GM23338 (cell line): Measurements from ENCODE around the gene LRBA. TPM values are rescaled to one million over a fixed set of nuclear protein-coding genes. Genes with fewer than 3 reads are reported as not detected.

Experiments
- ATAC-seq: fragments of 200-7000 bp; cut with Tn5 transposase; 3 replicates; pipeline ENCODE4 v1.9.1; 2020
- DNase-seq: peaks from one replicate; pipeline ENCODE4 v3.0.0-alpha.2; 2015; ENCODE audit warnings: low spot score
- H2AFZ ChIP-seq: fragments of 200-600 bp; sonication (generic); 2 replicates; pipeline ENCODE4 v1.8.0; 2016; ENCODE audit warnings: antibody characterized with exemption, mild to moderate bottlenecking, moderate library complexity
- H3F3A ChIP-seq: fragments of 200-600 bp; sonication (generic); replicated peaks from 2 replicates; pipeline ENCODE4 v1.8.0; 2017; ENCODE audit warnings: antibody characterized with exemption, mixed run types, low read depth
- H3K27ac ChIP-seq: fragments of 200-600 bp; sonication (generic); 2 replicates; pipeline ENCODE4 v1.6.1; 2016; ENCODE audit warnings: low read depth
- H3K27me3 ChIP-seq: fragments of 200-600 bp; sonication (generic); 2 replicates; pipeline ENCODE4 v1.8.0; 2016; ENCODE audit warnings: mild to moderate bottlenecking, mixed run types, moderate library complexity; ENCODE audit not compliant: insufficient read depth
- H3K36me3 ChIP-seq: fragments of 200-600 bp; sonication (generic); 2 replicates; pipeline ENCODE4 v1.8.0; 2016; ENCODE audit warnings: mild to moderate bottlenecking; ENCODE audit not compliant: insufficient read depth
- H3K4me1 ChIP-seq: fragments of 200-600 bp; sonication (generic); 2 replicates; pipeline ENCODE4 v1.8.0; 2016; ENCODE audit warnings: mild to moderate bottlenecking, moderate library complexity; ENCODE audit not compliant: insufficient read depth
- H3K4me2 ChIP-seq: fragments of 200-600 bp; sonication (generic); 2 replicates; pipeline ENCODE4 v1.7.1; 2017; ENCODE audit warnings: mixed run types
- H3K4me3 ChIP-seq: fragments of 200-600 bp; sonication (generic); 2 replicates; pipeline ENCODE4 v1.6.1; 2016; ENCODE audit warnings: mixed run types
- H3K79me2 ChIP-seq: fragments of 200-600 bp; sonication (generic); replicated peaks from 2 replicates; pipeline ENCODE4 v1.8.0; 2017; ENCODE audit warnings: mild to moderate bottlenecking; ENCODE audit not compliant: insufficient read depth
- H3K9me2 ChIP-seq: fragments of 200-600 bp; sonication (generic); 2 replicates; pipeline ENCODE4 v1.8.0; 2017; ENCODE audit not compliant: insufficient read depth
- H4K20me1 ChIP-seq: fragments of 200-600 bp; sonication (generic); replicated peaks from 2 replicates; pipeline ENCODE4 v1.8.0; 2017; ENCODE audit warnings: mild to moderate bottlenecking; ENCODE audit not compliant: insufficient read depth
- H3K27ac Mint-ChIP-seq: 2 replicates; pipeline ENCODE4 v1.8.0; 2020; ENCODE audit warnings: inconsistent platforms, mild to moderate bottlenecking, moderate library complexity, mixed read lengths
- H3K27me3 Mint-ChIP-seq: 3 replicates; pipeline ENCODE4 v1.8.0; 2022; ENCODE audit warnings: low read depth, mild to moderate bottlenecking, moderate library complexity, mixed read lengths, inconsistent platforms; ENCODE audit not compliant: insufficient read depth, poor library complexity
- H3K36me3 Mint-ChIP-seq: 3 replicates; pipeline ENCODE4 v1.8.0; 2021; ENCODE audit warnings: low read depth, mild to moderate bottlenecking, inconsistent platforms, moderate library complexity, mixed read lengths
- H3K4me1 Mint-ChIP-seq: 3 replicates; pipeline ENCODE4 v1.8.0; 2020; ENCODE audit warnings: mild to moderate bottlenecking, inconsistent platforms, mixed read lengths
- H3K4me3 Mint-ChIP-seq: 3 replicates; pipeline ENCODE4 v1.8.0; 2021; ENCODE audit warnings: moderate library complexity, mild to moderate bottlenecking, inconsistent platforms, mixed read lengths
- H3K9me3 Mint-ChIP-seq: 3 replicates; pipeline ENCODE4 v1.8.0; 2020; ENCODE audit warnings: moderate library complexity, mild to moderate bottlenecking, inconsistent platforms, mixed read lengths
- EZH2 ChIP-seq: fragments of 200-600 bp; sonication (generic); IDR thresholded peaks from one replicate; pipeline ENCODE4 v1.8.0; 2017; ENCODE audit warnings: antibody characterized with exemption, mild to moderate bottlenecking, low read depth; ENCODE audit not compliant: unreplicated experiment
- JUNB ChIP-seq: IDR thresholded peaks from one replicate; pipeline ENCODE4 v1.6.1; 2016; ENCODE audit warnings: antibody characterized with exemption; ENCODE audit not compliant: unreplicated experiment
- POLR2AphosphoS5 ChIP-seq: IDR thresholded peaks from 2 replicates; pipeline ENCODE4 v1.6.1; 2016; ENCODE audit warnings: antibody characterized with exemption, low read depth
- STAT1 ChIP-seq: IDR thresholded peaks from one replicate; pipeline ENCODE4 v1.6.1; 2016; ENCODE audit warnings: antibody characterized with exemption; ENCODE audit not compliant: unreplicated experiment
- polyA plus RNA-seq: library from polyadenylated mRNA; unstranded; fragments of >200 nt; fragmentation: Nextera tagmentation; extraction: Ambion mirVana; gene quantifications from 2 replicates; pipeline ENCODE4 v1.2.1, GENCODE V29; 2016
- total RNA-seq: library from RNA; depleted of rRNA; stranded (reverse); fragments of >200 nt; shearing (Covaris generic); gene quantifications from 2 replicates; pipeline ENCODE4 v1.2.3, GENCODE V29; 2014
- TF ChIP-seq, protein P1 (sequence below): fragments of 250-450 bp; sonication (Bioruptor Pico); IDR thresholded peaks from 2 replicates; pipeline ENCODE4 v1.5.0; 2020; ENCODE audit warnings: mild to moderate bottlenecking, moderate library complexity
- TF ChIP-seq, protein P2 (sequence below), 2 experiments: fragments of 200-600 bp in 1 of 2; sonication (generic) in 1 of 2; conservative IDR thresholded peaks; 2 replicates each; pipeline versions ENCODE4 v1.5.1 to v1.6.1; 2016 to 2017; ENCODE audit warnings: antibody characterized with exemption in 2 of 2, low read depth in 2 of 2, mild to moderate bottlenecking in 2 of 2, moderate library complexity in 1 of 2
- TF ChIP-seq, protein P3 (sequence below): IDR thresholded peaks from 2 replicates; pipeline ENCODE4 v1.6.1; 2016; ENCODE audit warnings: antibody characterized with exemption
- TF ChIP-seq, protein P4 (sequence below): IDR thresholded peaks from one replicate; pipeline ENCODE4 v1.6.1; 2018; ENCODE audit warnings: antibody characterized with exemption; ENCODE audit not compliant: unreplicated experiment

Gene LRBA
- total and polyA plus RNA-seq, 2 experiments from 2014 or later, result 23.3 to 126 TPM

DNA sequence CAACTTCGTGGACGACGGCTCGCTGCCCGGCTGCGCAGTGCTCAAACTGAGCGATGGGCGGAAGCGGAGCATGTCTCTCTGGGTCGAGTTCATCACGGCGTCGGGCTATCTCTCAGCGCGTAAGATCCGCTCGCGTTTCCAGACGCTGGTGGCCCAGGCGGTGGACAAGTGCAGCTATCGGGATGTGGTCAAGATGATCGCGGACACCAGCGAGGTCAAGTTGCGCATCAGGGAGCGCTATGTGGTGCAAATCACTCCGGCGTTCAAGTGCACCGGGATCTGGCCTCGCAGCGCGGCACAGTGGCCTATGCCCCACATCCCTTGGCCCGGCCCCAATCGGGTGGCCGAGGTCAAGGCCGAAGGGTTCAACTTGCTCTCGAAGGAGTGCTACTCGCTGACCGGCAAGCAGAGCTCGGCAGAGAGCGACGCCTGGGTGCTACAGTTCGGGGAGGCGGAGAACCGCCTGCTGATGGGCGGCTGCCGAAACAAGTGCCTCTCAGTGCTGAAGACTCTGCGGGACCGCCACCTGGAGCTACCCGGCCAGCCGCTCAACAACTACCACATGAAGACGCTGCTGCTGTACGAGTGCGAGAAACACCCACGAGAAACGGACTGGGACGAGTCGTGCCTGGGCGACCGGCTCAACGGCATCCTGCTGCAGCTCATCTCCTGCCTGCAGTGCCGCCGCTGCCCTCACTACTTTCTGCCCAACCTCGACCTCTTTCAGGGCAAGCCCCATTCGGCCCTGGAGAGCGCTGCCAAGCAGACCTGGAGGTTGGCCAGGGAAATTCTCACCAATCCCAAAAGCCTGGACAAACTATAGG lies 431.6 kb downstream of the LRBA start:
- Mint-ChIP-seq H3K4me1 (peaks cover 51% of the 10 kb centered on the region), H3K36me3 (no peaks in the 10 kb centered on the region), H3K27me3 (peaks cover 66% of the 10 kb centered on the region), H3K4me3 (peak overlapping the region; percentile 87), H3K9me3 (no peaks in the 10 kb centered on the region), H3K27ac (no peak overlapping the region)
- Histone ChIP-seq H3K9me2 (no peaks in the 10 kb centered on the region), H2AFZ (no peak overlapping the region), H3K4me2 (peak overlapping the region; percentile 92), H3K27ac (no peak overlapping the region), H3F3A (no peaks in the 10 kb centered on the region), H4K20me1 (peaks cover 24% of the 10 kb centered on the region), H3K4me1 (peaks cover 45% of the 10 kb centered on the region), H3K4me3 (peak overlapping the region; percentile 65), H3K27me3 (peaks cover 84% of the 10 kb centered on the region), H3K36me3 (no peaks in the 10 kb centered on the region), H3K79me2 (no peaks in the 10 kb centered on the region)
- peak; percentile 77 for DNase-seq
- TF ChIP-seq, protein P1, sequence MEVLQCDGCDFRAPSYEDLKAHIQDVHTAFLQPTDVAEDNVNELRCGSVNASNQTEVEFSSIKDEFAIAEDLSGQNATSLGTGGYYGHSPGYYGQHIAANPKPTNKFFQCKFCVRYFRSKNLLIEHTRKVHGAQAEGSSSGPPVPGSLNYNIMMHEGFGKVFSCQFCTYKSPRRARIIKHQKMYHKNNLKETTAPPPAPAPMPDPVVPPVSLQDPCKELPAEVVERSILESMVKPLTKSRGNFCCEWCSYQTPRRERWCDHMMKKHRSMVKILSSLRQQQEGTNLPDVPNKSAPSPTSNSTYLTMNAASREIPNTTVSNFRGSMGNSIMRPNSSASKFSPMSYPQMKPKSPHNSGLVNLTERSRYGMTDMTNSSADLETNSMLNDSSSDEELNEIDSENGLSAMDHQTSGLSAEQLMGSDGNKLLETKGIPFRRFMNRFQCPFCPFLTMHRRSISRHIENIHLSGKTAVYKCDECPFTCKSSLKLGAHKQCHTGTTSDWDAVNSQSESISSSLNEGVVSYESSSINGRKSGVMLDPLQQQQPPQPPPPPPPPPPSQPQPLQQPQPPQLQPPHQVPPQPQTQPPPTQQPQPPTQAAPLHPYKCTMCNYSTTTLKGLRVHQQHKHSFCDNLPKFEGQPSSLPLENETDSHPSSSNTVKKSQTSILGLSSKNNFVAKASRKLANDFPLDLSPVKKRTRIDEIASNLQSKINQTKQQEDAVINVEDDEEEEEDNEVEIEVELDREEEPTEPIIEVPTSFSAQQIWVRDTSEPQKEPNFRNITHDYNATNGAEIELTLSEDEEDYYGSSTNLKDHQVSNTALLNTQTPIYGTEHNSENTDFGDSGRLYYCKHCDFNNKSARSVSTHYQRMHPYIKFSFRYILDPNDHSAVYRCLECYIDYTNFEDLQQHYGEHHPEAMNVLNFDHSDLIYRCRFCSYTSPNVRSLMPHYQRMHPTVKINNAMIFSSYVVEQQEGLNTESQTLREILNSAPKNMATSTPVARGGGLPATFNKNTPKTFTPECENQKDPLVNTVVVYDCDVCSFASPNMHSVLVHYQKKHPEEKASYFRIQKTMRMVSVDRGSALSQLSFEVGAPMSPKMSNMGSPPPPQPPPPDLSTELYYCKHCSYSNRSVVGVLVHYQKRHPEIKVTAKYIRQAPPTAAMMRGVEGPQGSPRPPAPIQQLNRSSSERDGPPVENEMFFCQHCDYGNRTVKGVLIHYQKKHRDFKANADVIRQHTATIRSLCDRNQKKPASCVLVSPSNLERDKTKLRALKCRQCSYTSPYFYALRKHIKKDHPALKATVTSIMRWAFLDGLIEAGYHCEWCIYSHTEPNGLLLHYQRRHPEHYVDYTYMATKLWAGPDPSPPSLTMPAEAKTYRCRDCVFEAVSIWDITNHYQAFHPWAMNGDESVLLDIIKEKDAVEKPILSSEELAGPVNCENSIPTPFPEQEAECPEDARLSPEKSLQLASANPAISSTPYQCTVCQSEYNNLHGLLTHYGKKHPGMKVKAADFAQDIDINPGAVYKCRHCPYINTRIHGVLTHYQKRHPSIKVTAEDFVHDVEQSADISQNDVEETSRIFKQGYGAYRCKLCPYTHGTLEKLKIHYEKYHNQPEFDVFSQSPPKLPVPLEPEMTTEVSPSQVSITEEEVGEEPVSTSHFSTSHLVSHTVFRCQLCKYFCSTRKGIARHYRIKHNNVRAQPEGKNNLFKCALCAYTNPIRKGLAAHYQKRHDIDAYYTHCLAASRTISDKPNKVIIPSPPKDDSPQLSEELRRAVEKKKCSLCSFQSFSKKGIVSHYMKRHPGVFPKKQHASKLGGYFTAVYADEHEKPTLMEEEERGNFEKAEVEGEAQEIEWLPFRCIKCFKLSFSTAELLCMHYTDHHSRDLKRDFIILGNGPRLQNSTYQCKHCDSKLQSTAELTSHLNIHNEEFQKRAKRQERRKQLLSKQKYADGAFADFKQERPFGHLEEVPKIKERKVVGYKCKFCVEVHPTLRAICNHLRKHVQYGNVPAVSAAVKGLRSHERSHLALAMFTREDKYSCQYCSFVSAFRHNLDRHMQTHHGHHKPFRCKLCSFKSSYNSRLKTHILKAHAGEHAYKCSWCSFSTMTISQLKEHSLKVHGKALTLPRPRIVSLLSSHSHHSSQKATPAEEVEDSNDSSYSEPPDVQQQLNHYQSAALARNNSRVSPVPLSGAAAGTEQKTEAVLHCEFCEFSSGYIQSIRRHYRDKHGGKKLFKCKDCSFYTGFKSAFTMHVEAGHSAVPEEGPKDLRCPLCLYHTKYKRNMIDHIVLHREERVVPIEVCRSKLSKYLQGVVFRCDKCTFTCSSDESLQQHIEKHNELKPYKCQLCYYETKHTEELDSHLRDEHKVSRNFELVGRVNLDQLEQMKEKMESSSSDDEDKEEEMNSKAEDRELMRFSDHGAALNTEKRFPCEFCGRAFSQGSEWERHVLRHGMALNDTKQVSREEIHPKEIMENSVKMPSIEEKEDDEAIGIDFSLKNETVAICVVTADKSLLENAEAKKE (CRISPR knock-in tag), result no peak
- TF ChIP-seq, protein P2, sequence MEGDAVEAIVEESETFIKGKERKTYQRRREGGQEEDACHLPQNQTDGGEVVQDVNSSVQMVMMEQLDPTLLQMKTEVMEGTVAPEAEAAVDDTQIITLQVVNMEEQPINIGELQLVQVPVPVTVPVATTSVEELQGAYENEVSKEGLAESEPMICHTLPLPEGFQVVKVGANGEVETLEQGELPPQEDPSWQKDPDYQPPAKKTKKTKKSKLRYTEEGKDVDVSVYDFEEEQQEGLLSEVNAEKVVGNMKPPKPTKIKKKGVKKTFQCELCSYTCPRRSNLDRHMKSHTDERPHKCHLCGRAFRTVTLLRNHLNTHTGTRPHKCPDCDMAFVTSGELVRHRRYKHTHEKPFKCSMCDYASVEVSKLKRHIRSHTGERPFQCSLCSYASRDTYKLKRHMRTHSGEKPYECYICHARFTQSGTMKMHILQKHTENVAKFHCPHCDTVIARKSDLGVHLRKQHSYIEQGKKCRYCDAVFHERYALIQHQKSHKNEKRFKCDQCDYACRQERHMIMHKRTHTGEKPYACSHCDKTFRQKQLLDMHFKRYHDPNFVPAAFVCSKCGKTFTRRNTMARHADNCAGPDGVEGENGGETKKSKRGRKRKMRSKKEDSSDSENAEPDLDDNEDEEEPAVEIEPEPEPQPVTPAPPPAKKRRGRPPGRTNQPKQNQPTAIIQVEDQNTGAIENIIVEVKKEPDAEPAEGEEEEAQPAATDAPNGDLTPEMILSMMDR (conservative IDR thresholded peaks at IDR 0.05; ENCODE audit: low read depth in 2 of 2), result 0 out of 4 replicates have a peak, but pooled peaks of 1 of the 2 experiments have one; percentile 1
- TF ChIP-seq STAT1 (no peak), EZH2 (peak; percentile 47), JUNB (no peak), POLR2AphosphoS5 (no peak)
- TF ChIP-seq, protein P3, sequence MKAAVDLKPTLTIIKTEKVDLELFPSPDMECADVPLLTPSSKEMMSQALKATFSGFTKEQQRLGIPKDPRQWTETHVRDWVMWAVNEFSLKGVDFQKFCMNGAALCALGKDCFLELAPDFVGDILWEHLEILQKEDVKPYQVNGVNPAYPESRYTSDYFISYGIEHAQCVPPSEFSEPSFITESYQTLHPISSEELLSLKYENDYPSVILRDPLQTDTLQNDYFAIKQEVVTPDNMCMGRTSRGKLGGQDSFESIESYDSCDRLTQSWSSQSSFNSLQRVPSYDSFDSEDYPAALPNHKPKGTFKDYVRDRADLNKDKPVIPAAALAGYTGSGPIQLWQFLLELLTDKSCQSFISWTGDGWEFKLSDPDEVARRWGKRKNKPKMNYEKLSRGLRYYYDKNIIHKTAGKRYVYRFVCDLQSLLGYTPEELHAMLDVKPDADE, result no peak
- TF ChIP-seq, protein P4, sequence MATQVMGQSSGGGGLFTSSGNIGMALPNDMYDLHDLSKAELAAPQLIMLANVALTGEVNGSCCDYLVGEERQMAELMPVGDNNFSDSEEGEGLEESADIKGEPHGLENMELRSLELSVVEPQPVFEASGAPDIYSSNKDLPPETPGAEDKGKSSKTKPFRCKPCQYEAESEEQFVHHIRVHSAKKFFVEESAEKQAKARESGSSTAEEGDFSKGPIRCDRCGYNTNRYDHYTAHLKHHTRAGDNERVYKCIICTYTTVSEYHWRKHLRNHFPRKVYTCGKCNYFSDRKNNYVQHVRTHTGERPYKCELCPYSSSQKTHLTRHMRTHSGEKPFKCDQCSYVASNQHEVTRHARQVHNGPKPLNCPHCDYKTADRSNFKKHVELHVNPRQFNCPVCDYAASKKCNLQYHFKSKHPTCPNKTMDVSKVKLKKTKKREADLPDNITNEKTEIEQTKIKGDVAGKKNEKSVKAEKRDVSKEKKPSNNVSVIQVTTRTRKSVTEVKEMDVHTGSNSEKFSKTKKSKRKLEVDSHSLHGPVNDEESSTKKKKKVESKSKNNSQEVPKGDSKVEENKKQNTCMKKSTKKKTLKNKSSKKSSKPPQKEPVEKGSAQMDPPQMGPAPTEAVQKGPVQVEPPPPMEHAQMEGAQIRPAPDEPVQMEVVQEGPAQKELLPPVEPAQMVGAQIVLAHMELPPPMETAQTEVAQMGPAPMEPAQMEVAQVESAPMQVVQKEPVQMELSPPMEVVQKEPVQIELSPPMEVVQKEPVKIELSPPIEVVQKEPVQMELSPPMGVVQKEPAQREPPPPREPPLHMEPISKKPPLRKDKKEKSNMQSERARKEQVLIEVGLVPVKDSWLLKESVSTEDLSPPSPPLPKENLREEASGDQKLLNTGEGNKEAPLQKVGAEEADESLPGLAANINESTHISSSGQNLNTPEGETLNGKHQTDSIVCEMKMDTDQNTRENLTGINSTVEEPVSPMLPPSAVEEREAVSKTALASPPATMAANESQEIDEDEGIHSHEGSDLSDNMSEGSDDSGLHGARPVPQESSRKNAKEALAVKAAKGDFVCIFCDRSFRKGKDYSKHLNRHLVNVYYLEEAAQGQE, result no peak
- ATAC-seq, result peak; percentile 34
